ENCODE measurements around the gene MAP1LC3B.

GRCh38 chr16:87344165-87344930 is 47.8 kb upstream of the MAP1LC3B start:
- TF ChIP-seq CTCF (tag by site-specific recombination; IDR thresholded peaks at IDR 0.05) = no peak
- no peak for TF ChIP-seq ZNF121 (tag by site-specific recombination; IDR thresholded peaks at IDR 0.05)
- no peak for TF ChIP-seq ZNF558 (tag by site-specific recombination; IDR thresholded peaks at IDR 0.05)
- TF ChIP-seq AEBP2 (tag by site-specific recombination; IDR thresholded peaks at IDR 0.05; ENCODE audit: borderline replicate concordance) = no peak
- no peak for TF ChIP-seq ZNF112 (tag by site-specific recombination; IDR thresholded peaks at IDR 0.05)
- no peak for TF ChIP-seq ZNF639 (tag by site-specific recombination; IDR thresholded peaks at IDR 0.05)
- TF ChIP-seq YY2 (tag by site-specific recombination; IDR thresholded peaks at IDR 0.05) = no peak
- TF ChIP-seq KLF1 (tag by site-specific recombination; IDR thresholded peaks at IDR 0.05) = no peak
- TF ChIP-seq OVOL3 (tag by site-specific recombination; IDR thresholded peaks at IDR 0.05) = no peak
